Sigmoid colon (tissue), 4 donors: Measurements from ENCODE around the gene C4A.
"Not testable (repeated sequence)": the region's sequence is repeated elsewhere in the genome, so short reads cannot be mapped to it uniquely, and the experiment has no call there.

Experiments
- POLR2A ChIP-seq, 2 donors: fragments of 450-650 bp; IDR thresholded peaks; one replicate each; pipeline ENCODE4 v1.6.1; 2016; ENCODE audit warnings: antibody characterized with exemption in 2 of 2, mild to moderate bottlenecking in 2 of 2, moderate library complexity in 2 of 2
- POLR2AphosphoS5 ChIP-seq, 4 donors: sonication (generic); formaldehyde crosslinking; IDR thresholded peaks; one replicate each; pipeline ENCODE4 v1.6.1; 2017; ENCODE audit warnings: antibody characterized with exemption in 4 of 4
- TF ChIP-seq, protein P1 (sequence below), 4 experiments: fragments of 450-650 bp in 3 of 4; fragments of 200-600 bp in 1 of 4; IDR thresholded peaks; one replicate each; pipeline ENCODE4 v1.5.1; 2016 to 2019; ENCODE audit warnings: antibody characterized with exemption in 4 of 4, mild to moderate bottlenecking in 3 of 4, moderate library complexity in 2 of 4

DNA sequence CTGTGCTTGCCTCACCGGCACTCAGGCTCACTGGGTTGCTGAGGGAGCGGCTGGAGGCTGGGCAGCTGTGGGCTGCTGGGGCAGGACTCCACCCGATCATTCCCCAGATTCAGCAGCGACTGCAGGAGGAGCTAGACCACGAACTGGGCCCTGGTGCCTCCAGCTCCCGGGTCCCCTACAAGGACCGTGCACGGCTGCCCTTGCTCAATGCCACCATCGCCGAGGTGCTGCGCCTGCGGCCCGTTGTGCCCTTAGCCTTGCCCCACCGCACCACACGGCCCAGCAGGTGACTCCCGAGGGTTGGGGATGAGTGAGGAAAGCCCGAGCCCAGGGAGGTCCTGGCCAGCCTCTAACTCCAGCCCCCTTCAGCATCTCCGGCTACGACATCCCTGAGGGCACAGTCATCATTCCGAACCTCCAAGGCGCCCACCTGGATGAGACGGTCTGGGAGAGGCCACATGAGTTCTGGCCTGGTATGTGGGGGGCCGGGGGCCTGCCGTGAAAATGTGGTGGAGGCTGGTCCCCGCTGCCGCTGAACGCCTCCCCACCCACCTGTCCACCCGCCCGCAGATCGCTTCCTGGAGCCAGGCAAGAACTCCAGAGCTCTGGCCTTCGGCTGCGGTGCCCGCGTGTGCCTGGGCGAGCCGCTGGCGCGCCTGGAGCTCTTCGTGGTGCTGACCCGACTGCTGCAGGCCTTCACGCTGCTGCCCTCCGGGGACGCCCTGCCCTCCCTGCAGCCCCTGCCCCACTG lies 58.6 kb downstream of the C4A start:
- TF ChIP-seq, protein P1, sequence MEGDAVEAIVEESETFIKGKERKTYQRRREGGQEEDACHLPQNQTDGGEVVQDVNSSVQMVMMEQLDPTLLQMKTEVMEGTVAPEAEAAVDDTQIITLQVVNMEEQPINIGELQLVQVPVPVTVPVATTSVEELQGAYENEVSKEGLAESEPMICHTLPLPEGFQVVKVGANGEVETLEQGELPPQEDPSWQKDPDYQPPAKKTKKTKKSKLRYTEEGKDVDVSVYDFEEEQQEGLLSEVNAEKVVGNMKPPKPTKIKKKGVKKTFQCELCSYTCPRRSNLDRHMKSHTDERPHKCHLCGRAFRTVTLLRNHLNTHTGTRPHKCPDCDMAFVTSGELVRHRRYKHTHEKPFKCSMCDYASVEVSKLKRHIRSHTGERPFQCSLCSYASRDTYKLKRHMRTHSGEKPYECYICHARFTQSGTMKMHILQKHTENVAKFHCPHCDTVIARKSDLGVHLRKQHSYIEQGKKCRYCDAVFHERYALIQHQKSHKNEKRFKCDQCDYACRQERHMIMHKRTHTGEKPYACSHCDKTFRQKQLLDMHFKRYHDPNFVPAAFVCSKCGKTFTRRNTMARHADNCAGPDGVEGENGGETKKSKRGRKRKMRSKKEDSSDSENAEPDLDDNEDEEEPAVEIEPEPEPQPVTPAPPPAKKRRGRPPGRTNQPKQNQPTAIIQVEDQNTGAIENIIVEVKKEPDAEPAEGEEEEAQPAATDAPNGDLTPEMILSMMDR (IDR thresholded peaks at IDR 0.05), result not testable (repeated sequence)
- TF ChIP-seq POLR2A, POLR2AphosphoS5 (IDR thresholded peaks at IDR 0.05): not testable (repeated sequence)
